Stimulated activated memory B cell treated with anti-CD40 and anti-IgM and Interleukin-4, amounts not matched to agents 10 μg/mL and 1 μg/mL and 100 μg/mL, for 72 hours (primary cell): ENCODE data around the gene ALG12.

Experiments used
- ATAC-seq: fragments of 150-1000 bp; cut with Tn5 transposase; 2 replicates; pipeline ENCODE4 v1.10.0; 2021
- H3K27ac Mint-ChIP-seq: one replicate; pipeline ENCODE4 v1.8.0; 2022; ENCODE audit warnings: mild to moderate bottlenecking, mixed read lengths
- H3K27me3 Mint-ChIP-seq: one replicate; pipeline ENCODE4 v1.8.0; 2022; ENCODE audit warnings: mixed read lengths
- H3K36me3 Mint-ChIP-seq: one replicate; pipeline ENCODE4 v1.8.0; 2022; ENCODE audit warnings: mixed read lengths
- H3K4me1 Mint-ChIP-seq: one replicate; pipeline ENCODE4 v1.8.0; 2022; ENCODE audit warnings: mixed read lengths
- H3K4me3 Mint-ChIP-seq: one replicate; pipeline ENCODE4 v1.8.0; 2022; ENCODE audit warnings: mild to moderate bottlenecking, moderate library complexity, mixed read lengths
- H3K9me3 Mint-ChIP-seq: one replicate; pipeline ENCODE4 v1.8.0; 2022; ENCODE audit warnings: mixed read lengths

The ALG12 gene

DNA sequence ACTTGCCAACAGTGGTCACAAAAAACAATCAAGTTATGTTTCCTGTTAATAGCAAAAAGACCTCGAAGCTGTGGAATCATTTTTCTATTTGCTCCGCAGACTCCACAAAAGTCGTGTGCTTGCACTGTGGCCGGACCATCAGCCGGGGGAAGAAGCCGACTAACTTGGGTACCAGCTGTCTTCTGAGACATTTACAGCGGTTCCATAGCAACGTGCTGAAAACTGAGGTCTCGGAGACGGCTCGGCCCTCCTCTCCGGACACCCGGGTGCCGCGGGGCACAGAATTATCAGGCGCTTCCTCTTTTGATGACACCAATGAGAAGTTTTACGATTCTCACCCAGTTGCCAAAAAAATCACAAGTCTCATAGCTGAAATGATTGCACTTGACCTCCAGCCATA lies 33.0 kb downstream of the ALG12 start:
- no peaks in the 10 kb centered on the region for H3K9me3 Mint-ChIP-seq
- H3K4me3 Mint-ChIP-seq, result no peak overlapping the region
- H3K27me3 Mint-ChIP-seq, result no peaks in the 10 kb centered on the region
- H3K36me3 Mint-ChIP-seq, result peaks cover 76% of the 10 kb centered on the region
- no peak for ATAC-seq
- H3K27ac Mint-ChIP-seq, result no peak overlapping the region
- H3K4me1 Mint-ChIP-seq, result peaks cover 24% of the 10 kb centered on the region

- peaks cover 70% of the 10 kb centered on the region for H3K36me3 Mint-ChIP-seq
- H3K9me3 Mint-ChIP-seq, result no peaks in the 10 kb centered on the region
Measured at GRCh38 chr22:49884503-49885260, 33.6 kb downstream of the ALG12 start.

GRCh38 chr22:49884075-49884474 lies 34.2 kb downstream of the ALG12 start:
- H3K4me1 Mint-ChIP-seq, result peaks cover 29% of the 10 kb centered on the region
- H3K27ac Mint-ChIP-seq, result no peak overlapping the region
- peaks cover 63% of the 10 kb centered on the region for H3K36me3 Mint-ChIP-seq
- H3K27me3 Mint-ChIP-seq, result no peaks in the 10 kb centered on the region
- no peak for ATAC-seq
- H3K4me3 Mint-ChIP-seq, result no peak overlapping the region
- no peaks in the 10 kb centered on the region for H3K9me3 Mint-ChIP-seq

More at GRCh38 chr22:49884503-49885260, 33.6 kb downstream of the ALG12 start:
- Mint-ChIP-seq H3K4me3 (no peak overlapping the region), H3K27ac (no peak overlapping the region), H3K27me3 (no peaks in the 10 kb centered on the region), H3K4me1 (peaks cover 29% of the 10 kb centered on the region)
- ATAC-seq, result no peak

DNA sequence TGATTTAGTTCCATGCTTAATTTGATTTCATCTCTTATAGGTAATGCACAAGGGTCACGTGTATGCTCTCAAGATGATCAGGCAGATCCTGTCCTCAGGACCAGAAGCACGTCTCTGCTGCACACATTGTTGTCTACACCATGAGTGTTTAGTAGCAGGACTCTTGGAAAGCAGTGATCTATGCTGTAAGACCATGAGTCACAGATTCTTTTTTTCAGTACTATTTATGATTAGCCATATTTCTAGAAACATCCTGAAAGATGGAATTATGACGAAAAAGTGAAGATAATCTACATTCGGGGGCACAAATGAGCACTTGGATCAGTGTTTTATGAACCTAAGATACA lies 35.0 kb downstream of the ALG12 start:
- H3K27me3 Mint-ChIP-seq, result no peaks in the 10 kb centered on the region
- peaks cover 64% of the 10 kb centered on the region for H3K36me3 Mint-ChIP-seq
- H3K9me3 Mint-ChIP-seq, result no peaks in the 10 kb centered on the region
- H3K4me3 Mint-ChIP-seq, result no peak overlapping the region
- no peak for ATAC-seq
- H3K4me1 Mint-ChIP-seq, result peaks cover 34% of the 10 kb centered on the region
- no peak overlapping the region for H3K27ac Mint-ChIP-seq

DNA sequence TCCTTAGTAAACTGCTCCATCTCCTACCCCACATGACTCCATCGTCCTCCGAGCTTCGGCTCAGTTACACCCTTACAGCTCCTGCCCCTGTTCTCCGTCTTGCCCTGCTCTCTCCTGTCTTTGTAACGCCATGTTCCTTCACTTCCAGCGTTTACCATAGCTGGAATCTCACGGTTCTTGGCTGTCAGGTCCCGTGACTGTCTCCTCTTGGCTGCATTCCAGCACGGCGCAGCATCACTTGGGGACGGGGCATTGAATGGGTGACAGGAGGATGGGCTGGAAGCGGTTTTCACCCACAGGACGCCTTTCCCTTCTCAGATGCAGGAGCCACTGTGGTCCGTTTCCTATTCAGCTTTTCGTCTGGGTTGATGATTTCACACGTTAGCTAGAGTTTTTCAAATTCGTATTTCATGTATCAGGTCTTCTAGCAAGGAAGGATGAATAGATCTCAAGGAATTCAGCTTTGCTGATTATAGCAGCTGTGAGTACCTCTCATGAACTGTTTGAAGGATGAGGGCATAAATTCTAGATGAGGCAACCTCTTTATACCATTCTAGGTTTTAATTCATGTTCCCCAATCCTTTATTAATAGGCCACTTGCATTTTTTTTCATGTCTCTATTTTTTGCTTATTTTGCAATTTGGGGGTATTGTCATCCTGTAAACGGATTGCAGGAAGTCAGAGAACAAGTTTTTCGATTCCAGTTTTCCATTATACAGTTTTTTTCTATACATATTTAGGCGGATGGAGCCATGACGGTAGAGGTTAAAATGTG lies 35.5 kb downstream of the ALG12 start:
- no peak for ATAC-seq
- H3K4me1 Mint-ChIP-seq, result peaks cover 34% of the 10 kb centered on the region

DNA sequence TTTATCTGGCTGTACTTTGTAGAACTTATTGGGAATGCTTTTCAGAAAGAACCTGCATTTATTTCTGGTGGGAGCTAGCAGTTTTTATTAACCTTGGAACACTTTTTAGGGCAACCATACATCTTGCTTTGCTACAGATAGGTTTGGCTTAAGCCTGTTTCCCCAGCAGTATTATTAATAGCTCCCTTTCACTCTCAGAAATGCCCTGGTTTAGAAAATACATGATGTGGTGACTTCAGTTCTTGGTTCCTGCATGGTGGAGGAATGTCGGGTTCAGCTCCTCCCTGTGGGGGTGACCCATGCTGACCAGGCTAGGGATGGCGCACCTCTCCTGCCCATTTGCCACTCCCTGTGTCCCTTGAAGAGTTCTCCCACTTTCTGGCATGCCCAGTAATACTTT lies 36.4 kb downstream of the ALG12 start:
- Mint-ChIP-seq H3K36me3 (peaks cover 61% of the 10 kb centered on the region), H3K27ac (peak overlapping the region; percentile 85), H3K9me3 (no peaks in the 10 kb centered on the region), H3K4me1 (peaks cover 34% of the 10 kb centered on the region), H3K27me3 (no peaks in the 10 kb centered on the region), H3K4me3 (peak overlapping the region; percentile 34)
- ATAC-seq, result no peak

More for the DNA sequence above, 35.5 kb downstream of the ALG12 start:
- Mint-ChIP-seq H3K9me3 (no peaks in the 10 kb centered on the region), H3K36me3 (peaks cover 64% of the 10 kb centered on the region), H3K27ac (peak overlapping the region; percentile 85), H3K4me3 (no peak overlapping the region), H3K27me3 (no peaks in the 10 kb centered on the region)

GRCh38 chr22:49880281-49880680 lies 38.0 kb downstream of the ALG12 start:
- no peaks in the 10 kb centered on the region for H3K27me3 Mint-ChIP-seq
- H3K4me1 Mint-ChIP-seq, result peaks cover 41% of the 10 kb centered on the region
- no peaks in the 10 kb centered on the region for H3K9me3 Mint-ChIP-seq
- ATAC-seq, result peak; percentile 84
- H3K27ac Mint-ChIP-seq, result peak overlapping the region; percentile 85
- peaks cover 55% of the 10 kb centered on the region for H3K36me3 Mint-ChIP-seq
- peak overlapping the region; percentile 73 for H3K4me3 Mint-ChIP-seq

GRCh38 chr22:49879871-49880270 lies 38.4 kb downstream of the ALG12 start:
- Mint-ChIP-seq H3K9me3 (no peaks in the 10 kb centered on the region), H3K27me3 (no peaks in the 10 kb centered on the region), H3K4me1 (peaks cover 41% of the 10 kb centered on the region), H3K36me3 (peaks cover 54% of the 10 kb centered on the region), H3K4me3 (peak overlapping the region; percentile 73), H3K27ac (peak overlapping the region; percentile 85)
- no peak for ATAC-seq

- Mint-ChIP-seq H3K27me3 (no peaks in the 10 kb centered on the region), H3K9me3 (no peaks in the 10 kb centered on the region), H3K4me3 (no peak overlapping the region), H3K4me1 (peaks cover 49% of the 10 kb centered on the region), H3K27ac (no peak overlapping the region), H3K36me3 (peaks cover 50% of the 10 kb centered on the region)
- ATAC-seq, result no peak
Measured at GRCh38 chr22:49878206-49878605, 40.0 kb downstream of the ALG12 start.

DNA sequence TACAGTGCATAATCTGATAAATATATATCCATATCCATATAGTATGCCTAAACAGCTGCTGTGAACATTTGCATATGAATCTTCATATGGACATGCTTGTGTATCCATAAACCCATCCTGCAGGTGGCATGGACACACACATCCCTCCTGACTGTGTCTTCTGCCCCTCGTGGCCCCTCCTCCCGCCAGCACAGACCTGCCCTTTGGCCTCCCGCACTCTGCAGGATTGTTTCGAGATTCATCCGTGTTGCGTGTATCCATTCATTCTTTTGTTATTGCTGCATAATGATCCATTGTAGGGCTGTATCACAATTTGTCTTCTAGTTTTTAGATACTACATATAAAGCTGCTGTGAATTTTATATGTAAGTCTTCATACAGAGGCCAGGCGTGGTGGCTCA lies 40.6 kb downstream of the ALG12 start:
- H3K27ac Mint-ChIP-seq, result no peak overlapping the region
- H3K27me3 Mint-ChIP-seq, result no peaks in the 10 kb centered on the region
- H3K36me3 Mint-ChIP-seq, result peaks cover 47% of the 10 kb centered on the region
- no peak for ATAC-seq
- no peaks in the 10 kb centered on the region for H3K9me3 Mint-ChIP-seq
- peaks cover 47% of the 10 kb centered on the region for H3K4me1 Mint-ChIP-seq
- H3K4me3 Mint-ChIP-seq, result no peak overlapping the region

GRCh38 chr22:49873228-49873940 lies 44.9 kb downstream of the ALG12 start:
- H3K9me3 Mint-ChIP-seq, result peaks cover 5% of the 10 kb centered on the region
- no peaks in the 10 kb centered on the region for H3K27me3 Mint-ChIP-seq
- ATAC-seq, result no peak
- no peak overlapping the region for H3K27ac Mint-ChIP-seq
- peaks cover 19% of the 10 kb centered on the region for H3K4me1 Mint-ChIP-seq
- no peak overlapping the region for H3K4me3 Mint-ChIP-seq
- peaks cover 58% of the 10 kb centered on the region for H3K36me3 Mint-ChIP-seq

- Mint-ChIP-seq H3K27ac (no peak overlapping the region), H3K27me3 (no peaks in the 10 kb centered on the region), H3K36me3 (peaks cover 58% of the 10 kb centered on the region), H3K4me3 (no peak overlapping the region), H3K9me3 (peaks cover 5% of the 10 kb centered on the region), H3K4me1 (peaks cover 18% of the 10 kb centered on the region)
- no peak for ATAC-seq
Measured at GRCh38 chr22:49872347-49872746, 45.9 kb downstream of the ALG12 start.

GRCh38 chr22:49871482-49871881 lies 46.8 kb downstream of the ALG12 start:
- H3K27ac Mint-ChIP-seq, result no peak overlapping the region
- no peak for ATAC-seq
- no peak overlapping the region for H3K4me3 Mint-ChIP-seq
- no peaks in the 10 kb centered on the region for H3K27me3 Mint-ChIP-seq
- H3K9me3 Mint-ChIP-seq, result peaks cover 8% of the 10 kb centered on the region
- H3K36me3 Mint-ChIP-seq, result peaks cover 64% of the 10 kb centered on the region
- peaks cover 17% of the 10 kb centered on the region for H3K4me1 Mint-ChIP-seq

DNA sequence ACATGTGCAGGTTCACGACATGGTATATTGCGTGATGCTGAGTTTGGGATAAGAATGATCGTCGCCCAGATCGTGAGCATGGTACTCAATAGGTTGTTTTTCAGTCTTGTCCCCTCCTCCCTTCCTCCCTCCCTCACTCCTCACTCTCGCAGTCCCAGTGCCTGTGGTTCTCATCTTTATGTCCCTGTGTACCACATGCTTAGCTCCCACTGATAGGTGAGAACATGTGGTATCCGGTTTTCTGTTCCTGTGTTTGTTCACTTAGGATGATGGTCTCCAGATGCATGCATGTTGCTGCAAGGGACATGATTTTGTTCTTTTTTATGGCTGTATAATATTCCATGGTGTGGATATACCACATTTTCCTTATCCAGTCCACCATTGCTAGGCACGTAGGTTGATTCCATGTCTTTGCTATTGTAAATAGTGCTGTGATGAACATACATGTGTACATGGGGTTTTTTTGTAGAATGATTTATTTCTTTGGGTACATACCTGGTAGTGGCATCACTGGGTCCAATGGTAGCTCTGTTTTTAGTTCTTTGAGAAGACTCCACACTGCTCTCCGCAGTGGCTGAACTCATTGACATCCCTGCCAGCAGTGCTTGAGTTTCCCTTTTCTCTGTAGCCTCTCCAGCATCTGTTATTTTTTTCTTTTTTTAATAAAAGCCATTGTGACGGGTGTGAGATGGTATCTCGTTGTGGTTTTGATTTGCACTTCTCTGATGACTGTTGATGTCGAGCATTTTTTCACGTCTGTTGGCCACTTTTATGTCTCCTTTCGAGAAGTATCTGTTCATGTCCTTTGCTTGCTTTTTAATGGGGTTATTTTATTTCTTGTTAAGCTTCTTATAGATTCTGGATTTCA lies 48.2 kb downstream of the ALG12 start:
- Mint-ChIP-seq H3K36me3 (peaks cover 67% of the 10 kb centered on the region), H3K4me3 (no peak overlapping the region), H3K27ac (no peak overlapping the region), H3K27me3 (no peaks in the 10 kb centered on the region), H3K9me3 (peaks cover 15% of the 10 kb centered on the region), H3K4me1 (peaks cover 12% of the 10 kb centered on the region)
- ATAC-seq, result no peak
